Colonic mucosa (tissue), 4 donors: ENCODE data around the gene CDKAL1. TPM values are rescaled to one million over a fixed set of nuclear protein-coding genes. Genes with fewer than 3 reads are reported as not detected.

Experiments
- DNase-seq: peaks from one replicate; pipeline ENCODE4 v3.0.0-alpha.2; 2020
- H3K27ac ChIP-seq: fragments of 200-600 bp; one replicate; pipeline ENCODE4 v1.8.0; 2021
- H3K27me3 ChIP-seq: fragments of 200-600 bp; one replicate; pipeline ENCODE4 v1.8.0; 2021
- H3K36me3 ChIP-seq: fragments of 200-600 bp; one replicate; pipeline ENCODE4 v1.8.0; 2021
- H3K4me1 ChIP-seq: fragments of 200-600 bp; one replicate; pipeline ENCODE4 v1.8.0; 2021; ENCODE audit warnings: mild to moderate bottlenecking
- H3K4me3 ChIP-seq: fragments of 200-600 bp; one replicate; pipeline ENCODE4 v1.8.0; 2021
- H3K9ac ChIP-seq, 2 donors: one replicate each; pipeline ENCODE4 v1.7.0; 2013; ENCODE audit warnings: control low read depth in 2 of 2, low read depth in 2 of 2, low read length in 2 of 2
- H3K9me3 ChIP-seq: fragments of 200-600 bp; one replicate; pipeline ENCODE4 v1.8.0; 2021
- intact Hi-C: fragments of 100-400 bp; cut with DNase I; formaldehyde crosslinking; loops from one replicate; pipeline ENCODE4 v1.14.1; 2022
- total RNA-seq, 2 donors: library from RNA; stranded (reverse); fragmentation: NEBNext Ultra II Directional in 1 of 2; extraction: Animal tissue kit (Norgen Biotek cat#: 25700) in 1 of 2; gene quantifications; one replicate each; pipeline ENCODE4 v1.2.1, GENCODE V29; 2021
- TF ChIP-seq, protein P1 (sequence below): fragments of 200-600 bp; IDR thresholded peaks from one replicate; pipeline ENCODE4 v1.8.0; 2022; ENCODE audit warnings: antibody characterized with exemption, mild to moderate bottlenecking
- donor health status: healthy.
- donor health status: DM: no; HTN: no; CAD: no.
- donor health status: DM: no; HTN: no; CAD: no.

The CDKAL1 gene
- total RNA-seq, 2 donors from 2014 or later, result 13.8 to 14.2 TPM

- no peaks in the 10 kb centered on the region for H3K9me3 ChIP-seq
- DNase-seq, result no peak
- no peaks in the 10 kb centered on the region for H3K4me1 ChIP-seq
- H3K4me3 ChIP-seq, result no peak overlapping the region
- no peaks in the 10 kb centered on the region for H3K36me3 ChIP-seq
- TF ChIP-seq, protein P1, sequence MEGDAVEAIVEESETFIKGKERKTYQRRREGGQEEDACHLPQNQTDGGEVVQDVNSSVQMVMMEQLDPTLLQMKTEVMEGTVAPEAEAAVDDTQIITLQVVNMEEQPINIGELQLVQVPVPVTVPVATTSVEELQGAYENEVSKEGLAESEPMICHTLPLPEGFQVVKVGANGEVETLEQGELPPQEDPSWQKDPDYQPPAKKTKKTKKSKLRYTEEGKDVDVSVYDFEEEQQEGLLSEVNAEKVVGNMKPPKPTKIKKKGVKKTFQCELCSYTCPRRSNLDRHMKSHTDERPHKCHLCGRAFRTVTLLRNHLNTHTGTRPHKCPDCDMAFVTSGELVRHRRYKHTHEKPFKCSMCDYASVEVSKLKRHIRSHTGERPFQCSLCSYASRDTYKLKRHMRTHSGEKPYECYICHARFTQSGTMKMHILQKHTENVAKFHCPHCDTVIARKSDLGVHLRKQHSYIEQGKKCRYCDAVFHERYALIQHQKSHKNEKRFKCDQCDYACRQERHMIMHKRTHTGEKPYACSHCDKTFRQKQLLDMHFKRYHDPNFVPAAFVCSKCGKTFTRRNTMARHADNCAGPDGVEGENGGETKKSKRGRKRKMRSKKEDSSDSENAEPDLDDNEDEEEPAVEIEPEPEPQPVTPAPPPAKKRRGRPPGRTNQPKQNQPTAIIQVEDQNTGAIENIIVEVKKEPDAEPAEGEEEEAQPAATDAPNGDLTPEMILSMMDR, result no peak
- intact Hi-C loops, result loop anchor here (2.0 to 10.0 kb wide), 2 partner anchors 1023 to 1369 kb away; no protein-coding TSS in a partner anchor
- H3K27me3 ChIP-seq, result no peaks in the 10 kb centered on the region
- no peak overlapping the region for H3K27ac ChIP-seq
- H3K9ac ChIP-seq, result no peak overlapping the region
These were observed 31.1 kb downstream of the CDKAL1 start for GRCh38 chr6:20565342-20565741.

DNA sequence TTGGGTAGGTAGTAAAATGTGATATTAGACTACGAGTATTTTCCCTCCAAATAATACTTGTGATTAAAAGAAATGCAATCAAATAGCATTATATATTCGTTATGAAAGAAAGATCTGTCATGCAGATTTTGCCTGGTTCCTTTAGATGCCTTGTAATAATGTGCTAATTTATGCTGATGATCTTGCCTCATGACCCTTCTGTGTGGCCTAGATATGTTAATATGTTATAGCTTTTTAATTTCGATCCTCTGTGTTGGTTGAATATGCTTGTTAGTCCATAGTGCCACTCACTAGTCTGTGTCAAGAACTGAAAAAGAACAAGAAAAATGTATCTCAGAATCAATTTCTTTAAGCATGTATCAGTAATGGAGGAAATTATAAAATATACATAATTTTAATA lies 31.9 kb downstream of the CDKAL1 start:
- H3K36me3 ChIP-seq, result no peaks in the 10 kb centered on the region
- intact Hi-C loops, result loop anchor here (10.0 kb wide), 1 partner anchor 1369 kb away; no protein-coding TSS in a partner anchor
- DNase-seq, result no peak
- H3K4me3 ChIP-seq, result no peak overlapping the region
- H3K27ac ChIP-seq, result no peak overlapping the region
- TF ChIP-seq, protein P1, result no peak
- no peak overlapping the region for H3K9ac ChIP-seq
- H3K9me3 ChIP-seq, result no peaks in the 10 kb centered on the region
- H3K4me1 ChIP-seq, result no peaks in the 10 kb centered on the region
- no peaks in the 10 kb centered on the region for H3K27me3 ChIP-seq

- Histone ChIP-seq H3K4me1 (no peaks in the 10 kb centered on the region), H3K27ac (no peak overlapping the region), H3K36me3 (no peaks in the 10 kb centered on the region), H3K4me3 (no peak overlapping the region), H3K9ac (no peak overlapping the region), H3K9me3 (no peaks in the 10 kb centered on the region), H3K27me3 (no peaks in the 10 kb centered on the region)
- no peak for DNase-seq
- TF ChIP-seq, protein P1, result no peak
- intact Hi-C loops, result loop anchor here (10.0 kb wide), 1 partner anchor 1366 kb away; no protein-coding TSS in a partner anchor
These were observed 34.8 kb downstream of the CDKAL1 start for GRCh38 chr6:20569000-20569610.

GRCh38 chr6:20571261-20571660 lies 37.0 kb downstream of the CDKAL1 start:
- Histone ChIP-seq H3K27ac (no peak overlapping the region), H3K27me3 (no peaks in the 10 kb centered on the region), H3K4me1 (no peaks in the 10 kb centered on the region), H3K36me3 (no peaks in the 10 kb centered on the region), H3K4me3 (no peak overlapping the region), H3K9ac (no peak overlapping the region), H3K9me3 (no peaks in the 10 kb centered on the region)
- intact Hi-C loops, result loop anchor here (10.0 kb wide), 1 partner anchor 134 kb away; no protein-coding TSS in a partner anchor
- DNase-seq, result no peak
- TF ChIP-seq, protein P1, result no peak

DNA sequence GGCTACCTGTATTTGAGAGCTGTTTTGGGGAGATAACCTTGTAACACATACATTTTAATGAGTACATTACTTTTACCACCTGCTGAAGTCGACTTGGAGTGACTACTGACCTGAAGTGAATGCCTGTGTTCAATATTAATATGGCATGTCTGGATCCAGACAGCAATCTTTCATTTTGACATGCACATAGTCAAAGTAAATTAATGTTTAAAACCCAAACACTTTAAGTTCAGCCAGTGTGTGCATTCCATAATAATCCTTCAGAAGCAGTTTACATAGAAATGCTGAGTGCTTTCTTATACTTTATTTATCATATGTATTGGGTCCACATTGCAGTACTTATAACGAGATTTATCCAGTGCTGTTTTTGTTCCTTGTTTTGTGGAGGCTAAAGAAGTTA lies 38.0 kb downstream of the CDKAL1 start:
- Histone ChIP-seq H3K4me1 (no peaks in the 10 kb centered on the region), H3K4me3 (no peak overlapping the region), H3K9ac (no peak overlapping the region), H3K9me3 (no peaks in the 10 kb centered on the region), H3K27me3 (no peaks in the 10 kb centered on the region), H3K27ac (no peak overlapping the region), H3K36me3 (no peaks in the 10 kb centered on the region)
- intact Hi-C loops, result loop anchor here (10.0 kb wide), 1 partner anchor 133 kb away; no protein-coding TSS in a partner anchor
- no peak for DNase-seq
- TF ChIP-seq, protein P1, result no peak
